ENCODE results near the gene SERINC5. TPM values are rescaled to one million over a fixed set of nuclear protein-coding genes. Genes with fewer than 3 reads are reported as not detected.

Gene SERINC5
- total RNA-seq, 1 experiment from 2014 or later = 52.3 TPM

GRCh38 chr5:80194468-80194867 lies 61.4 kb downstream of the SERINC5 start:
- H3K14ac ChIP-seq (ENCODE audit: insufficient read depth, low read length) = no peak overlapping the region
- H2AK5ac ChIP-seq (ENCODE audit: insufficient read length, low read length) = no peak overlapping the region
- H3K79me2 ChIP-seq (ENCODE audit: insufficient read depth, low read length) = peaks cover 20% of the 10 kb centered on the region; the same call in 1 of the 2 replicates
- DNase-seq = no peak
- no peak overlapping the region for H4K8ac ChIP-seq (replicated peaks; ENCODE audit: insufficient read length, low read depth, low read length)
- no peaks in the 10 kb centered on the region for H3K9me3 Mint-ChIP-seq
- H3K36me3 Mint-ChIP-seq (ENCODE audit: insufficient read depth in 1 of 3, low read depth in 3 of 3) = peaks cover 5 to 19% (median 6%) of the 10 kb centered on the region in 3 experiments; a peak in 5 of 7 replicates
- H4K5ac ChIP-seq (ENCODE audit: insufficient read length, low read depth, low read length) = no peak overlapping the region
- H3K18ac ChIP-seq (ENCODE audit: insufficient read length, low read depth, low read length) = no peak overlapping the region
- no CpG with 5 or more reads among the region's 4 CpGs for WGBS (ENCODE audit: extremely low coverage, insufficient read length, low lambda C conversion rate)
- peaks cover 53 to 66% of the 10 kb centered on the region in 2 experiments for H3K4me1 Mint-ChIP-seq
- no peaks in the 10 kb centered on the region for H3K9me3 ChIP-seq (ENCODE audit: control insufficient read depth, low read depth, low read length)
- H2BK5ac ChIP-seq (ENCODE audit: insufficient read length, low read length) = no peak overlapping the region
- no peaks in the 10 kb centered on the region for H3K23me2 ChIP-seq (ENCODE audit: insufficient read length, low read depth, low read length, poor library complexity, severe bottlenecking)
- H2BK15ac ChIP-seq (ENCODE audit: low read depth, low read length) = no peak overlapping the region
- H3K79me1 ChIP-seq (ENCODE audit: insufficient read depth, low read depth, low read length, poor library complexity, severe bottlenecking) = peaks cover 6% of the 10 kb centered on the region
- H3K56ac ChIP-seq (ENCODE audit: insufficient read length, low read depth, low read length) = no peak overlapping the region
- H2BK12ac ChIP-seq (ENCODE audit: insufficient read length, low read depth, low read length) = no peak overlapping the region
- no peak overlapping the region for H3K9ac ChIP-seq (ENCODE audit: extremely low read depth, insufficient read length, low read length)
- no peak overlapping the region for H3K23ac ChIP-seq (ENCODE audit: insufficient read length, low read depth, low read length)
- no peak for TF ChIP-seq CTCF (conservative IDR thresholded peaks at IDR 0.05)
- peak overlapping the region in 1 of 3 experiments; percentile 8; a peak in 2 of 7 replicates for H3K27ac Mint-ChIP-seq
- H3K4me2 ChIP-seq (ENCODE audit: insufficient read depth, insufficient read length, low read length) = no peak overlapping the region
- no peaks in the 10 kb centered on the region for H3K27me3 ChIP-seq (ENCODE audit: insufficient read depth, low read length)
- H4K91ac ChIP-seq (ENCODE audit: insufficient read length, low read depth, low read length) = no peak overlapping the region
- no peak overlapping the region for H3K4ac ChIP-seq (ENCODE audit: low read depth, low read length)
- no peak overlapping the region for H2BK120ac ChIP-seq (ENCODE audit: low read depth, low read length, poor library complexity, severe bottlenecking)
- no peak overlapping the region for H2AFZ ChIP-seq (ENCODE audit: low read length)
- no peak overlapping the region for H3T11ph ChIP-seq (ENCODE audit: low read length)
- no peak overlapping the region for H3K4me3 Mint-ChIP-seq
- no peaks in the 10 kb centered on the region for H3K27me3 Mint-ChIP-seq (ENCODE audit: low read depth)
- H3K27ac ChIP-seq (ENCODE audit: insufficient read length, low read depth, low read length) = no peak overlapping the region
- no peak overlapping the region for H2BK20ac ChIP-seq (ENCODE audit: low read depth, low read length, poor library complexity, severe bottlenecking)
- H4K20me1 ChIP-seq (ENCODE audit: control insufficient read depth, insufficient read depth, insufficient read length) = no peaks in the 10 kb centered on the region
- H3K4me1 ChIP-seq (ENCODE audit: insufficient read depth, low read length) = peaks cover 24% of the 10 kb centered on the region

All from H9 (cell line).